Naive thymus-derived CD8-positive, alpha-beta T cell (primary cell): ENCODE results near the gene TGM1. TPM values are rescaled to one million over a fixed set of nuclear protein-coding genes. Genes with fewer than 3 reads are reported as not detected.
"Not testable (repeated sequence)": the region's sequence is repeated elsewhere in the genome, so short reads cannot be mapped to it uniquely, and the experiment has no call there.

Source experiments
- ATAC-seq, 2 donors: fragments of 150-1000 bp; cut with Tn5 transposase in 1 of 2; sonication (Bioruptor Pico), chemical (Tn5 transposase) in 1 of 2; 1 replicate in 1 of 2; 2 replicates in 1 of 2; pipeline ENCODE4 v1.10.0; 2021; ENCODE audit warnings: mild to moderate bottlenecking in 2 of 2, moderate library complexity in 2 of 2
- POLR2A ChIA-PET: fragments of 350-600 bp; sonication (Branson Sonifier 250); formaldehyde crosslinking; loops from one replicate; lab custom pipeline; 2021; ENCODE audit warnings: antibody characterized with exemption; lab: Charles Lee
- DNase-seq, 10 donors: peaks; one replicate each; pipeline versions ENCODE4 v3.0.0 to v3.0.0-alpha.2; 2020 to 2022
- H3K27ac Mint-ChIP-seq, 10 donors: one replicate each; pipeline ENCODE4 v1.8.0; 2020 to 2022; ENCODE audit warnings: mild to moderate bottlenecking in 10 of 10, mixed read lengths in 10 of 10, moderate library complexity in 4 of 10, inconsistent platforms in 1 of 10
- H3K27me3 Mint-ChIP-seq, 5 donors: one replicate each; pipeline ENCODE4 v1.8.0; 2021 to 2022; ENCODE audit warnings: mixed read lengths in 5 of 5
- H3K36me3 Mint-ChIP-seq, 3 donors: one replicate each; pipeline ENCODE4 v1.8.0; 2020 to 2022; ENCODE audit warnings: mixed read lengths in 3 of 3, mild to moderate bottlenecking in 2 of 3, inconsistent platforms in 1 of 3
- H3K4me1 Mint-ChIP-seq, 4 donors: one replicate each; pipeline ENCODE4 v1.8.0; 2021 to 2022; ENCODE audit warnings: mixed read lengths in 4 of 4
- H3K4me3 Mint-ChIP-seq, 10 donors: one replicate each; pipeline ENCODE4 v1.8.0; 2020 to 2022; ENCODE audit warnings: mild to moderate bottlenecking in 10 of 10, mixed read lengths in 10 of 10, moderate library complexity in 6 of 10, inconsistent platforms in 1 of 10
- H3K9me3 Mint-ChIP-seq, 9 donors: one replicate each; pipeline ENCODE4 v1.8.0; 2020 to 2022; ENCODE audit warnings: mixed read lengths in 9 of 9, mild to moderate bottlenecking in 3 of 9, inconsistent platforms in 1 of 9, moderate library complexity in 1 of 9
- polyA plus RNA-seq, 3 donors: library from polyadenylated mRNA; unstranded; fragments of 300-500 nt; fragmentation: Illumina TruSeq; gene quantifications; one replicate each; pipeline ENCODE4 v1.2.3, GENCODE V29; 2021
- total RNA-seq, 8 experiments: library from RNA in 2 of 8; stranded (reverse) in 2 of 8; gene quantifications; one replicate each; pipeline ENCODE4 v1.2.3 and lab custom pipeline; 2021 to 2026

Gene TGM1
- total and polyA plus RNA-seq, 5 experiments from 2014 or later = 0.13 to 6.9 (median 6.5) TPM; not detected in 2

GRCh38 chr14:24206260-24207103 is 56.5 kb downstream of the TGM1 start:
- Mint-ChIP-seq H3K4me3 (no peak overlapping the region), H3K27ac (peak overlapping the region in 8 of 10 donors; percentile 22 to 91 (median 78)), H3K4me1 (peaks cover 30 to 62% (median 57%) of the 10 kb centered on the region in 4 donors), H3K27me3 (no peaks in the 10 kb centered on the region), H3K9me3 (peaks cover 0 to 8% (median 0%) of the 10 kb centered on the region in 9 donors), H3K36me3 (peaks cover 14 to 82% (median 32%) of the 10 kb centered on the region in 3 donors)
- DNase-seq (no peak), ATAC-seq (no peak)
- POLR2A ChIA-PET = interaction anchor here (0.8 to 1.7 kb wide), 3 partner anchors 10 to 37 kb away, joined by 3 to 8 read pairs (median 3); partner anchors contain the start of genes MDP1 and TM9SF1

- POLR2A ChIA-PET = interaction anchor here (1.0 to 1.1 kb wide), 2 partner anchors 8 to 11 kb away, joined by 4 to 7 read pairs; partner anchors contain the start of genes CHMP4A and MDP1
- Mint-ChIP-seq H3K36me3 (peaks cover 14 to 73% (median 28%) of the 10 kb centered on the region in 3 donors), H3K27ac (peak overlapping the region in 7 of 10 donors; percentile 2 to 39 (median 7)), H3K27me3 (no peaks in the 10 kb centered on the region), H3K9me3 (peaks cover 0 to 8% (median 0%) of the 10 kb centered on the region in 9 donors), H3K4me3 (no peak overlapping the region), H3K4me1 (peaks cover 26 to 51% (median 46%) of the 10 kb centered on the region in 4 donors)
- ATAC-seq (no peak), DNase-seq (no peak)
These were observed 58.5 kb downstream of the TGM1 start for GRCh38 chr14:24204163-24205146.

GRCh38 chr14:24203249-24203886 is 59.6 kb downstream of the TGM1 start:
- POLR2A ChIA-PET = interaction anchor here (1.0 to 1.1 kb wide), 2 partner anchors 10 to 13 kb away, joined by 4 to 7 read pairs; partner anchors contain the start of genes CHMP4A and MDP1
- not testable (repeated sequence) for DNase-seq, H3K4me3 Mint-ChIP-seq, H3K27me3 Mint-ChIP-seq, H3K9me3 Mint-ChIP-seq, ATAC-seq
- Mint-ChIP-seq H3K36me3 (peaks cover 14 to 72% (median 28%) of the 10 kb centered on the region in 3 donors), H3K4me1 (peaks cover 33 to 62% (median 52%) of the 10 kb centered on the region in 4 donors), H3K27ac (peak overlapping the region in 2 of 10 donors; percentile 7 to 40)

GRCh38 chr14:24202538-24202937 is 60.4 kb downstream of the TGM1 start:
- POLR2A ChIA-PET, H3K9me3 Mint-ChIP-seq, H3K27me3 Mint-ChIP-seq, ATAC-seq, DNase-seq, H3K4me3 Mint-ChIP-seq: not testable (repeated sequence)
- Mint-ChIP-seq H3K36me3 (peaks cover 14 to 63% (median 26%) of the 10 kb centered on the region in 3 donors), H3K4me1 (peaks cover 30 to 59% (median 49%) of the 10 kb centered on the region in 4 donors), H3K27ac (peak overlapping the region in 4 of 10 donors; percentile 8 to 40 (median 24))

Other genes with a start within 250 kb of the TGM1 start
Only the 30 nearest of the 34 such genes appear.
- gene PCK2, start 168.9 kb downstream of the TGM1 start, total RNA-seq = 10 to 100 TPM; 16.5 to 17.4 TPM
- gene PCK2, start 168.9 kb downstream of the TGM1 start, polyA plus RNA-seq = 10 to 100 TPM in 2 of 3 donors, 1 to 10 TPM in 1; 8.6 to 11.6 (median 11.3) TPM
- gene DCAF11, start 148.4 kb downstream of the TGM1 start, total RNA-seq = 10 to 100 TPM; 74.1 to 77.1 TPM
- 10 to 100 TPM; 68.0 to 83.8 (median 71.9) TPM for gene DCAF11, start 148.4 kb downstream of the TGM1 start, polyA plus RNA-seq
- 1 to 10 TPM; 2.7 to 3.4 TPM for gene NRL, start 148.2 kb downstream of the TGM1 start, total RNA-seq
- gene NRL, start 148.2 kb downstream of the TGM1 start, polyA plus RNA-seq = 1 to 10 TPM; 3.0 to 3.5 (median 3.1) TPM
- 1 to 10 TPM; 1.9 to 2.2 TPM for gene FITM1, start 132.5 kb downstream of the TGM1 start, total RNA-seq
- gene FITM1, start 132.5 kb downstream of the TGM1 start, polyA plus RNA-seq = under 1 TPM; 0.52 to 0.60 (median 0.52) TPM
- gene PSME1, start 127.0 kb downstream of the TGM1 start, total RNA-seq = 100 to 1,000 TPM; 202 to 203 TPM
- 100 to 1,000 TPM; 681 to 767 (median 753) TPM for gene PSME1, start 127.0 kb downstream of the TGM1 start, polyA plus RNA-seq
- gene EMC9, start 121.6 kb downstream of the TGM1 start, total RNA-seq = 10 to 100 TPM; 16.6 to 18.1 TPM
- gene EMC9, start 121.6 kb downstream of the TGM1 start, polyA plus RNA-seq = 1 to 10 TPM; 7.5 to 9.4 (median 8.4) TPM
- 100 to 1,000 TPM; 129 to 140 TPM for gene PSME2, start 116.6 kb downstream of the TGM1 start, total RNA-seq
- 100 to 1,000 TPM; 402 to 471 (median 463) TPM for gene PSME2, start 116.6 kb downstream of the TGM1 start, polyA plus RNA-seq
- gene RNF31, start 115.7 kb downstream of the TGM1 start, total RNA-seq = 10 to 100 TPM; 85.7 to 91.4 TPM
- gene RNF31, start 115.7 kb downstream of the TGM1 start, polyA plus RNA-seq = 10 to 100 TPM; 34.1 to 45.3 (median 37.6) TPM
- gene IRF9, start 101.9 kb downstream of the TGM1 start, total RNA-seq = 100 to 1,000 TPM; 109 to 116 TPM
- 10 to 100 TPM; 46.6 to 68.6 (median 51.3) TPM for gene IRF9, start 101.9 kb downstream of the TGM1 start, polyA plus RNA-seq
- 10 to 100 TPM; 33.7 to 39.2 TPM for gene REC8, start 91.1 kb downstream of the TGM1 start, total RNA-seq
- gene REC8, start 91.1 kb downstream of the TGM1 start, polyA plus RNA-seq = 10 to 100 TPM; 11.1 to 11.6 (median 11.2) TPM
- 10 to 100 TPM; 24.4 to 24.8 TPM for gene IPO4, start 74.4 kb downstream of the TGM1 start, total RNA-seq
- gene IPO4, start 74.4 kb downstream of the TGM1 start, polyA plus RNA-seq = 10 to 100 TPM; 20.2 to 27.5 (median 21.1) TPM
- gene TM9SF1, start 67.7 kb downstream of the TGM1 start, total RNA-seq = 10 to 100 TPM; 19.4 to 22.1 TPM
- gene TM9SF1, start 67.7 kb downstream of the TGM1 start, polyA plus RNA-seq = 10 to 100 TPM; 23.1 to 29.8 (median 29.1) TPM
- gene TSSK4, start 57.5 kb downstream of the TGM1 start, total RNA-seq = 1 to 10 TPM in 1 of 2 experiments, under 1 TPM in 1; 0.30 to 1.1 TPM
- gene TSSK4, start 57.5 kb downstream of the TGM1 start, polyA plus RNA-seq = under 1 TPM; 0.79 to 0.95 (median 0.87) TPM
- gene CHMP4A, start 49.7 kb downstream of the TGM1 start, total RNA-seq = 100 to 1,000 TPM in 1 of 2 experiments, 10 to 100 TPM in 1; 99.4 to 107 TPM
- 100 to 1,000 TPM; 133 to 144 (median 143) TPM for gene CHMP4A, start 49.7 kb downstream of the TGM1 start, polyA plus RNA-seq
- gene MDP1, start 47.1 kb downstream of the TGM1 start, total RNA-seq = 10 to 100 TPM; 13.7 to 15.3 TPM
- 10 to 100 TPM; 33.8 to 39.1 (median 34.5) TPM for gene MDP1, start 47.1 kb downstream of the TGM1 start, polyA plus RNA-seq
- gene NEDD8, start 30.8 kb downstream of the TGM1 start, total RNA-seq = 100 to 1,000 TPM in 1 of 2 experiments, 10 to 100 TPM in 1; 96.8 to 107 TPM
- 100 to 1,000 TPM; 302 to 320 (median 319) TPM for gene NEDD8, start 30.8 kb downstream of the TGM1 start, polyA plus RNA-seq
- 10 to 100 TPM; 76.4 to 78.6 TPM for gene GMPR2, start 30.2 kb downstream of the TGM1 start, total RNA-seq
- gene GMPR2, start 30.2 kb downstream of the TGM1 start, polyA plus RNA-seq = 100 to 1,000 TPM in 1 of 3 donors, 10 to 100 TPM in 2; 79.7 to 111 (median 85.4) TPM
- 100 to 1,000 TPM; 125 to 136 TPM for gene TINF2, start 20.6 kb downstream of the TGM1 start, total RNA-seq
- gene TINF2, start 20.6 kb downstream of the TGM1 start, polyA plus RNA-seq = 100 to 1,000 TPM; 116 to 154 (median 150) TPM
- gene RABGGTA, start 8.4 kb upstream of the TGM1 start, total RNA-seq = 10 to 100 TPM; 43.3 to 46.5 TPM
- 10 to 100 TPM; 12.7 to 22.1 (median 20.4) TPM for gene RABGGTA, start 8.4 kb upstream of the TGM1 start, polyA plus RNA-seq
- 10 to 100 TPM; 27.5 to 34.2 TPM for gene DHRS1, start 36.6 kb upstream of the TGM1 start, total RNA-seq
- 10 to 100 TPM; 19.6 to 22.4 (median 20.8) TPM for gene DHRS1, start 36.6 kb upstream of the TGM1 start, polyA plus RNA-seq
- 10 to 100 TPM; 21.8 to 25.8 TPM for gene NOP9, start 36.7 kb upstream of the TGM1 start, total RNA-seq
- gene NOP9, start 36.7 kb upstream of the TGM1 start, polyA plus RNA-seq = 1 to 10 TPM; 1.3 to 2.2 (median 1.6) TPM
- 10 to 100 TPM; 12.2 to 15.5 TPM for gene CIDEB, start 44.8 kb upstream of the TGM1 start, total RNA-seq
- 10 to 100 TPM in 2 of 3 donors, 1 to 10 TPM in 1; 8.6 to 16.1 (median 13.2) TPM for gene CIDEB, start 44.8 kb upstream of the TGM1 start, polyA plus RNA-seq
- 10 to 100 TPM; 12.5 to 13.0 TPM for gene LTB4R2, start 47.0 kb upstream of the TGM1 start, total RNA-seq
- gene LTB4R2, start 47.0 kb upstream of the TGM1 start, polyA plus RNA-seq = 1 to 10 TPM in 2 of 3 donors, under 1 TPM in 1; 0.93 to 3.5 (median 1.5) TPM
- 10 to 100 TPM in 1 of 2 experiments, 1 to 10 TPM in 1; 9.6 to 10.1 TPM for gene LTB4R, start 48.3 kb upstream of the TGM1 start, total RNA-seq
- gene LTB4R, start 48.3 kb upstream of the TGM1 start, polyA plus RNA-seq = 1 to 10 TPM; 3.4 to 5.9 (median 4.5) TPM
- 1 to 10 TPM; 3.8 to 4.7 TPM for gene ADCY4, start 71.9 kb upstream of the TGM1 start, total RNA-seq
- gene ADCY4, start 71.9 kb upstream of the TGM1 start, polyA plus RNA-seq = under 1 TPM; 0.08 to 0.28 (median 0.24) TPM
- gene RIPK3, start 76.8 kb upstream of the TGM1 start, total RNA-seq = 10 to 100 TPM; 32.9 to 35.8 TPM
- gene RIPK3, start 76.8 kb upstream of the TGM1 start, polyA plus RNA-seq = 10 to 100 TPM in 1 of 3 donors, 1 to 10 TPM in 2; 5.3 to 11.1 (median 5.6) TPM
- not detected for gene NFATC4, start 105.0 kb upstream of the TGM1 start, total RNA-seq
- not detected for gene NFATC4, start 105.0 kb upstream of the TGM1 start, polyA plus RNA-seq
- gene NYNRIN, start 135.8 kb upstream of the TGM1 start, total RNA-seq = under 1 TPM; 0.29 to 0.36 TPM
- gene NYNRIN, start 135.8 kb upstream of the TGM1 start, polyA plus RNA-seq = under 1 TPM in 1 of 3 donors, not detected in 2; 0.13 TPM
- gene CBLN3, start 166.5 kb upstream of the TGM1 start, total RNA-seq = 1 to 10 TPM; 3.9 to 4.8 TPM
- gene CBLN3, start 166.5 kb upstream of the TGM1 start, polyA plus RNA-seq = under 1 TPM in 1 of 3 donors, not detected in 2; 0.23 TPM
- gene KHNYN, start 166.8 kb upstream of the TGM1 start, total RNA-seq = 100 to 1,000 TPM; 142 to 150 TPM
- gene KHNYN, start 166.8 kb upstream of the TGM1 start, polyA plus RNA-seq = 10 to 100 TPM in 2 of 3 donors, 1 to 10 TPM in 1; 9.1 to 16.9 (median 10.6) TPM